Amniotic epithelial cell (primary cell): ENCODE measurements around the gene LNPEP.

Source experiments
- DNase-seq: peaks from one replicate; pipeline ENCODE4 v3.0.0-alpha.2; 2010; ENCODE audit warnings: low read depth

Gene LNPEP

DNA sequence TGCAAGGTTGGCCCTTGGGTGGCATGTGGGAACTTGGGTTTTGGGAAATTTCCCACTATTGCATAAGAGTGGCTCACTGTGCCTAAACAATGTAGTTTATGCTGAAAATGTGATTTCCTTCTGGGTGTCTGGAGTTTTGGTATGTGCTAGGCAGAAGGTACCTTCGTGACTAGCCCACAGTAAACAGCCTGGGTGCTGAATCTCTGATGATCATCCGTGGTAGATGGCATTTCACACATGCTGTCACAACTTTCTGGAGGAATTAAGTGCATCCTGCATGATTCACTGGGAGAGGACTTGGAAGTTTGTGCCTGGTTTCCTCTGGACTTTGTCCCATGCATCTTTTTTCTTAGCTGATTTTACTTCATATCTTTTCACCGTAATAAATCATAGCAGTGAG, 64.5 kb downstream of the LNPEP start:
- DNase-seq = peak; percentile 43

DNA sequence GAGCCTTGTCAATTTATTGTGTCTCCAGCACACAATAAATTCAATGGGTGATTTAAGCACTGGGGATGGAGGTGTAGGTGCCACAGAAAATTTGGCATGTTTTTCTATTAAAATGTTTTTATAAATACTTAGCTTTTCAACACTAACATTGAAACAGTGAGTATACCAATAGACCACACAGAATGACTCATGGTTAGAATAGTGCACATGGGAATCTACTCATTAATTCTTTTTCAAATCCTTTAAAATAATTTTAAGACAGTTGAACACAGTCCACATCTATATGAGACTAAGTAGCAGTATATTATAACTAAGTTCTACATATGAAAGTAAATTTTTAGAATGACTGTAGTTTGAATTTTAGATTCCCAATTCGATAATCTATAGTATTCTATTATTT, 67.1 kb downstream of the LNPEP start:
- no peak for DNase-seq

DNA sequence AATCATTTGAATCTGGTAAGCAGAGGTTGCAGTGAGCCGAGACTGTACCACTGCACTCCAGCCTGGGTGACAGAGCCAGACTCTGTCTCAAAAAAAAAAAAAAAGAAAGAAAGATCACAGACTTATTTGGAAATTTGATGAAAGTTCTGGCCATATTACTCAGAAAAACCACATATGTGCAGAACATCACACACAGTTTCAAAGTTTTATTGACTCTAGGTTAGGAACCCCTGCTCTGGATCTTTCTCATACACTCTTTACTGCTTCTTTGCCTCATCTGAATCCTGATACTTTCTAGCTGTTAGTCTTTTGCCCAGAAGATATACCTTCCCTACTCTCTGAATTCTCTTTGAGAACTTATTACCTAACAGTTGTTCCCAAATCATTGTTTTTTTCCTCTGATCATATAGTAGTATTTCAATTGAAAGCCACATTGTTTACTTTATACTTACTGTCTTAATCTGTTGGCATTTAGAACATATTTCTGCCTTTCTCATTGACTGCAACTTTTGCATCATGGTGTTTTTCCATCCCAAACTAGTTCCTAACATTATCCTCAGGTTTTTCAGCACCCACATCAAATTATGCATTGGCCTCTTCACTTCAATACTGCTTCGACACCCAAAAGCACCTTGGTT, 68.7 kb downstream of the LNPEP start:
- peak; percentile 52 for DNase-seq

DNA sequence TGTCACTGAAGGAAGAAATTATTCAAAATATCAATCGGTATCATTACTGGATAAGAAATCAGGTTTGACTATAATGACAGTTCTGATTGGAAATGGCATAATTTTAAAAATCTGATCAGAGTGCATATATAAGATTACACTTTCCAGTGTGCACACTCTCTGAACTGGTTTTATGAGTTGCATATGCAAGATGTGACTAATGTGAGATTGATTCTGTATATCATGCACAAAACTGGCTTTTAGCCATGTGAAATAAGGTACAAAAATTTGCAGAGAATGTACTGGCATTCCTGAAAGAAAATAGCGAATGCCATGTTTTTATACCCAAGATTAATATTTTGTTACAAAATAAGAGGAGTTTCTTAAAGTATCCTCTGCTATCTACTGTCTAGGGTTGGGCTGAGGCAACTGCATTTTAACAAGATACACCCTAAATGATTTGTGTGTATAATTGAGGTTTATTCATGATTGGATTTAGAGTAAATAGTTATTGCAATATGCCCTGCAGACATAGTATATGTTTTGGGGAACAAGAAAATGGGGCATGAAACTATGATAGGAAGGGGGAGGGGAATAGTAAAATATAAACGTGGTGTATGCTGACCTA, 70.7 kb downstream of the LNPEP start:
- peak; percentile 27 for DNase-seq

DNA sequence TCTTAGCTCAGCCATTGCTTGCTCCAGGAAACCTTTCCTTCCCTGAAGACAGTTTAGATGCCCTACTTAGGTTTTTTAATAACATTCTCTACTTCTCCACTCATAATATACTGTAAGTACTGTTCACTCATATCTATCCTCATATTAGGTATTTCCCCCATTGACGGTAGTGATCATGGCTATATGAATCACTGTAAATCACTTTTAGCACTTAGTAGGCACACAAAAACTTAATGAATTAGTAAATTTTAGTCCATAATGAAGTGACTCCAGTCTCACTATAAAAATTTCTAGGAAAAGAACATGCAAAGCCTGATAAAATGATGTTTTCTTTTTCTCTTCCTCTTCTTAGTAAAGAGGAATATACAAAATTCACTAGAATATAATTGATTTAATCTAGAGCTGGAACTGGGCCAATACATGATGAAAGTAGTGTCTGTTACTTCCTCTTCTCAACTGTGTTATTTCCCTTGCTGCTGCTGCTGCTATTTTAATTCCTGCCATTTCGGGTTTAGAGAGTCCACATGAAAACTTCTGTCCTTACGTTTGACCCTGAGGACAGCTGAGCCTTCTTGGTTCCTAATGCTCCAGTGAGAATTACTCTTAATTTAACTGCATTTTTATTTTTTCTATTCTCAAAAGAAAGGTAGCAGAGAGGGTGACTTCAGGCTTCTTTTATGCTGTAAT, 73.5 kb downstream of the LNPEP start:
- peak; percentile 20 for DNase-seq

DNA sequence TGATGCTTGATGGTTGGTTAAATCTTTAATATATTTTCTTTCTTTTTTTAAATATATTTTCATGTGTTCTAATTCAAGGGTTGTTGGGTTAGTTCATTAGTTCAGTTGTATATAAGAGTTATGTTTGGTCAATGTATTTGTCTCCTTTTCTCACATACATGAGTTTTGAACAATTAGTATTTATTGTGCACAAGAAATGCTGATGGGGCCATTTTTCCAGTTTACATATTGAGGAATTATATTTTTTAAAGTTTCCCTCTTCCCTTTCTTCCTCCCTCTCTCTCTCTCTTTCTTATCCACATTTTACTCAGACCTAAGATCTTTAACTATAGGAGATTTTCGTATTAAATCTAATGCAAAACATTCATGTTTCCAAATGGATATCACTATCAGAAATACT, 74.0 kb downstream of the LNPEP start:
- DNase-seq = no peak

DNA sequence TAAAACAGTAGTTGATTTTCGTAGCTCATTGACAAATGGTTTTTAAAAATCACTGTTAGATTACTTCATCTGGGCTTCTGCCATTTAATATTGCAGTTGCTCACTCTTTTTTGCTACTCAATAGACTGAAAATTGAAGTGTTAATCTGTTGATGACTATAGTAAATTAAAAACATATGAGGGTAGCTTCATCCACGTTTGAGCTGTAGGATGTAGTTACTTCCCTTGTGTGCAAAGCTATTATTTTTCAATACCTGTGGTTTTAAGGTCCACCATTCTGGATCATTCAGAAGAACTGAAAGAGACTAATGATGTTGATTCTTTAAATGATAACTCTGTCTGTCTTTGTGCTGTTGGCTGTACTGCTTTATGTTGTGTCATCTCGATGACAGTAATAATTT, 74.7 kb downstream of the LNPEP start:
- no peak for DNase-seq

DNA sequence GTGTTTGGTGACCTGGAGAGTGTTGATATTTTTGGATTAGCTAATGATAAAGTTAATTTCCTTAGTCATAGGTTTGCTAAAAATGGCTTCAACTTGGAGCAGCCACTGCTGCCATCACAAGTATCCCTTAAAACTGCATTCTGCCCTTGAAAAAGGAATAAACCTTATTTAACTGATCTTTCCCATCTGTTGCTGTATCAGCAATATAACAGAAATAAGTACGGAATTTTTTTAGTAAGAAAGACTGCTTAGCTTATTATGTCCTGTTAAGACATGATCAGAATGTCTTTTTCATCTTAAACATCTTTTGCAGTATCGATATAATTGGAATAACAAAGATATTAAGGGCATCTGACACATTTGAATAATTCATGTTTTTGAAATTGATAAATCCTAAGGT, 75.7 kb downstream of the LNPEP start:
- DNase-seq = no peak

DNA sequence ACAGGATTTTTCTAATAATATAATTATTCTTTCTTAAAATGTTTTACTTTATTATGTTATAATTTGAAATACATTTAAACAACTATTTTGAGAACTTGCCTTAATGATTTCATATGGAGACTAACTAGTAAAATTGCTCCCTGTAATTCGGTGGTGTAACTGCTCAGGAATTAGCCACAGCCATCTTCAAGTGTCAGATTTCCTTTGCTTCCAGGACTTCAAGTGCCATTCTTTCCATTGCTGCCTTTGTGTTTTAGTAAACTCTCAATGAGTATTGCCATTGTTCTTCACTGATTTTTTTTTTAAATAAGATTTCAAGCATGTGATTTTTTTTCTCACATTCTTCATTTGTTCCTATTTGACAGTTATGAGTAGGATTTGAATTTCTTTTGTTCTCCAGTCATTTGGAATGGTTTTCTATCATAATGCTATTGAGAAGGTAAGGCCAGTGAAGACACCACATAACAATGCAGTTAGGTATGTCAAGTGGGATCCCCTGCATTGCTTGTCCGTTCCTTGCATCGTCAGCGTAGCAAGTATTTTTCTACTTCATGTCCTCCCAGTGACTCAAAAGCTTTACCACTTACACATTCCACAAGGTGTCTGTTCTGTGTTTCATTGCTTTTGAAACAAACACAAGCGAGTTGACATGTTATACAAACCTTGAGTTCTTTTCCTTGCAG, 83.7 kb downstream of the LNPEP start:
- DNase-seq = peak; percentile 92

DNA sequence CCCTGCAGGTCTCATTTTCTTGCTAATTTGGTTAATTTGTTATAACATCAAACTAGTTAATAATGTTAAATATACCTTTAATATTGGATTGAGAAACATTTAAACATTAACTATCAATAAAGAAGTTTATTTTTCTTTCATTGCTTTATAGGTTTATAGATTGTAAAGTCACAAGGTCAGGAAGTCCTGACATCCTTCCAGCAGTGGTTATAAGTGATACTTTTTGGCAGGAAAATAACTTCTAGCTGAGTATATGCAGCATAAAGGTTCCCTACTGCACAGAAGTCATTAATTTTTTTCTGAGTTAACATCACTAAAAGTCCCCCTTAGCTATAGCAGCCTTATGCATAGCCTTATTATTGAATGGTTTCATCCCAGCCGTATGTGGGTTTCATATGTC, 85.5 kb downstream of the LNPEP start:
- no peak for DNase-seq

DNA sequence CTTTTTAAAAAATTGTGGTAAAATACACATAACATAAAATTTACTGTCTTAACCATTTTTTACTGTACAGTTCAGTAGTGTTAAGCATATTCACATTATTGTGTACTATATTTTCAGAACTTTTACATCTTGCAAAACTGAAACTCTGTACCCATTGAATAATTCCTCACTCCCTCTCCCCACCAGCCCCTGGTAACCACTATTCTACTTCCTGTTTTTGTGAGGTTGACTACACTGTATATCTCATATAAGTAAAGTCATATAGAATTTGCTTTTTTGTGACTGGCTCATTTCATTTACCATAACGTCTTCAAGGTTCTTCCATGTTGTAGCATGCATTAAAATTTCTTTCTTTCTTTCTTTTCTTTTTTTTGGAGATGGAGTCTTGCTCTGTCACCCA, 87.0 kb downstream of the LNPEP start:
- no peak for DNase-seq

DNA sequence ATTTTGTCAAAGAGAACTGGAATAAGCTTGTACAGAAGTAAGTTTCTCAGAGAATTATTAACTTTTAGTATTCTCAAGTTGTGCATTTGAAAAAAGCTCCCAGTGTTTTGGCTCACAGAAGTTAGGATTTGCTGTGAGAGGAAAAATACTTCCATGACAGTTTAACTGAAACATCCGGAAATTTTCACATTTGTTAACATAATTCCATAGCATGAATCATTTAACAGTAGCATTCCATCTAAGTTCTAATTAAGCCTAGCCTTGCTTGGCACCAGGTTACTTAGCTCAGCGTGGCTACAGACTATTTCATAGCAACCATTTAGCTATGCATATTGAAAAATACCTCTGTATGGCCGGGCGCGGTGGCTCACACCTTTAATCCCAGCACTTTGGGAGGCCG, 90.8 kb downstream of the LNPEP start:
- no peak for DNase-seq

DNA sequence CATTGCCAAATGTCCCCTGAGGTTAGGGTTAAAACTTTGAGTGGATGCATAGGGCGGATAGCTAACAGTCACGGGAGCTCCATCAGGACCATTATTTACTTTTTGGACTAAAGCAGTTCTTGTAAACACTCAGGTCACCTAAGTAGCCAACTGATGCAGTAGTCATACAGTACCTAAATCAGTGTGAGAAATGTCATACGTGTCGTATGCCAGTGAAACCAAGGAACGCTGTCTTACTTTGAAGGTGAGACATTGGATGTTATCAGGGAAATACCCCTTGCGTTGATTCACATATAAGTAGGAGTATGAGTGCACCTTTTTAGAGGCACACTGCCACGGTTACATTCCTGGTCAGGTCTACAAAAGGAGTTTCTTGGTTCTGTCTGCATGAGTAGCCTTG, 101.9 kb downstream of the LNPEP start:
- no peak for DNase-seq

DNA sequence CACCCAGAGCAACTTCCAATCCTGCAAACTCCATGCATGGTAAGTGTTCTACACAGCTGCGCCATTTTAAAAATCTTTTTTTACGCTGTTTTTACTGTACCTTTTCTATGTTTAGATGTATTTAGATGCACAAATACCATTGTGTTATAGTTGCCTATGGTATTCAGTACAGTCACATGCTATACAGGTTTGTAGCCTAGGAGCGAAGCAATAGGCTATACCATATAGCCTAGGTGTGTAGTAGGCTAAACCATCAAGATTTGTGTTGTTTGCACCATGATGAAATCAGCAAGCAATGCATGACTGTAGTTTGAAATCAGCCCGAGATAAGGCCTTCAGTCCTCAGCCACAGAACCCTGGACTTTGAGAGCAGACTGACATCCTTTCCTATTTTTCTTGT, 105.4 kb downstream of the LNPEP start:
- DNase-seq = no peak

DNA sequence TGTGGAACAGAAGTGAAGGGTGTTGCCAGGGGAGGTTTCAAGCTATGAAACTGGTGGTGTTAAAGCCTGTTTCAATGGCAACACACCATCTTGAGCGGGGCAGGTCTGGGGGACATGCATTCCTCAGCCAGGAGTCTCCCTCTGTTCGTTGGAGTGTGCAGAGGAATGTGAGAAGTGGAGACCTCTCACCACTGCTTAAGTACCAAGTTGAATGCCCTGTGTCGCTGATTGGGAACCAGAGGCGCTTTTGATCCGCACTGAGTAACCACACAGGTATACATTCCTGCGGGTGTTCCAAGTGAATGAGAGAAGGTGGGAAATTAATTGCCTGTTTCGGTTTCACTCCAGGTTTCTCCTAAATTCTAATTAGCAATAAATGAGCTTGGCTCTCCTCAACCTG, 107.1 kb downstream of the LNPEP start:
- no peak for DNase-seq

DNA sequence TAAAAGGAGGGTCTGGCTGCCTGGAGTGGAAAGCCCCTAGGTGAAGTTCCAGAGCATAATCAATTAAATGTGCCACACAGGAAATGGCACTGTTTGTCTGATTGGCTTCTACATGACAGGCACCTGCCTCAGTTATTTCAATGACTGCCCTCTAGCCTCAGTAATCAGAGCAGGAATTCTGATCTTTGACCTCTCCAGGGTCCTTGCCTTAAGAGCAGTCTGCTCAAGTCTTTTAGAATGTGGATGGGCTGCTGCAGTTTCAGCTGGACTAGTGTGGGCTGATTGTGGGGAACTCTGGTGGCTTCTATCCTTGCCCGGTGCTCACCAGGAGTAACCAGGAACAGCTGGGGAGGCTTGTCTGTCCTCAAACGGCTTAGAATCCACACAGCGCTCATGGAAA, 107.6 kb downstream of the LNPEP start:
- DNase-seq = no peak

DNA sequence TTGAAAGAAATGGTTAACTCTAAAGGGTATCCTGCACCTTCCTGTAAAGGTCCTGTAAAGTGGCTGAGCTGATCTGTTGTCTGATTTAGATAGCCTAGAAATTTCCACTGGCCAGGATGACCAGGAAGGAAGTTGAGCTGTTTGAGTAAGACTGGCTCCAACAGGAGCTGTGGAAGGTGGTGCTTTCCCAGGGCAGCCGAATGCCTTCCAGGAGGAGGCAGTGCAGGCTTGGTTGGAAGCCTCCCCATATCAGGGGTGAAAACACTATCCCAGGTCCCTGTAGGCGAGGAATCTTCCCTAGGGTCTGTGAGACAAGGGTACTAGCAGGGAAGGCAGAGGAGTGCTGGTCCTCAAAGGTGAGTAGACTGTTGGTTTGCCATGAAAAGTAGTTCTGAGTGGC, 108.2 kb downstream of the LNPEP start:
- DNase-seq = peak; percentile 16

DNA sequence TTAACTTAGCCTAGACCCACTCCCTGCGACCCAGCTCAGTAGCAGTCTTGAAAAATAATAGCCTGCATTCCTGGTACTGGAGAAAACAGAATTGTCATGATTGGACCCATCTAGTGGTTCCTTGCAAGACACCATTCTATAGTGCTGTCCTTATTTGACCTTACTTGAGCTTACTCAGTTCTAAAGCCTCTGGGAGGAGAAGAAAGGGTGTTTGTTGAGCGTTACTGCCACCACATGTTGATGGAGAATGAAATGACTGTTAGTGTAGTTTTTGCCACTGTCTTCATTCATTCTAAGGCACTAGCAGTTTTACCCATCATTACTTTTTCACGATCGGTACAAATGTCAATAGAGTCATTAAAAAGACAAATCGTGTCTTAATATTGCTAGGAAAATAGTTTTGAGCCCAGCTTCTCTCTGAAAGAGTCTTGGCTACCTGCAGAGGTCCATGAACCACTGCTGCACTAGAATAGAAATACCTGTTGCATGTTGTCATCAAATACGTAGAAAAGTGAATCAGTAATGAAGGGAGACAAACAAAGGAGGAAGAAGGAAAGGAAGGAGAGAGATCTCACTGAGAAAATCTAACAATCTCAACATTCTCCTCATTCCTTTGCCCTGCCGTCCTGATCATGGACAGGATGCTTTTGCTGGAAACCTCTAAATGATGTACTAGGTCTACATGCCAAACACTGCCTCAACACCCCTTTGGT, 110.5 kb downstream of the LNPEP start:
- peak; percentile 40 for DNase-seq

DNA sequence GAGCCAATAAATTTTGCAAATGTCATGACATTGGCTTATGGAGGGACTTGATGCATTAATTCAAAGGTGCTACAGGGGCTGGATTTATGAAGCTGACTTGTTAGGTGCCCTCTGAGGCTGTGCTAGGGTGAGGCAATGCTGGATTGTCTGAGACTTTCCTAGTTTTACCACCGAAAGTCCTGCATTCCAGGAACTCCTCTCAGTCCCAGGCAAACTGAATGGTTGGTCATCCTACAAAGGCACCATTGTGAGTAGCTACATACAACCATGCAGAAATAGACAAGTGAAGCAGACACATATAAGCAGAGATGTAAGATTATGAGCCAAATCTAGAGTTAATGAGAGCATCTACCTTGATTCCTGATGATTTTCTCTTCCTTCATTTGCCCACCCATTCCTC, 111.2 kb downstream of the LNPEP start:
- no peak for DNase-seq

DNA sequence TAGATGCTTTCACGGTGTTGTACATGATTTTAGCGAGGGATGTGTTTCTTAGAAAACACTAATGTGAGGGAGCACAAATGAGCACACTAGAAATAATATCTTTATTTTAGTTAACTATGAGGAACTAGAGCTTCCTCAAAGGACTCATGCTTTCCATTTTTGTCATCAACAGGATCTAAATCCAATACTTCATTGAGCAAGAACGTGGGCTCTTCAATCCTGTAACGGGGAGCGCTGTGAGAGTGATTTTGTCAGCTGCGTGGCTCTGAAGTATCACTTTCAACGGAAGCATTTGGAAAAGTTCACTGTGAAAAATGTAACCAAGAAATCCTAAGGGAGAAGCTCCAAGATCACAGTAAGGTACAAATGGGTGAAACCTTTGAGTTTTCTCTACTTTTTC, 113.3 kb downstream of the LNPEP start:
- no peak for DNase-seq

DNA sequence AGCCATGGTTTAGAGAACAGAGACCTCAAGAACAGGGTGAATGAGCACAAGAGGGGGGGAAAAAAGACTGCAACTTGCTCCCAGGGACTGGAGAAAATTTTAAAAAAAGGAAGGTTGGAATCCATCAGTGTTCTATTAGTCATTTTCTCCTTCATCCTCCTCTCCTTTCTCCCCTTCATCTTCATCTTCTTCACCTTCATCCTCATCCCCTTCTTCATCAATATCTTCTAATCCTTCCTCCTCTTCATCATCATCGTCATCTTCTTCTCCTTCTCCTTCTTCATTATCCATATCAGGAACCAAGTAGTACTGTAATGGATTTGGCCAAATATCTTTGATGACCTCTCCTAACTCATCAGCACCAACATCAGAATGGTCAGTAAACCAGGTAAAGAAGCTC, 120.4 kb downstream of the LNPEP start:
- no peak for DNase-seq

DNA sequence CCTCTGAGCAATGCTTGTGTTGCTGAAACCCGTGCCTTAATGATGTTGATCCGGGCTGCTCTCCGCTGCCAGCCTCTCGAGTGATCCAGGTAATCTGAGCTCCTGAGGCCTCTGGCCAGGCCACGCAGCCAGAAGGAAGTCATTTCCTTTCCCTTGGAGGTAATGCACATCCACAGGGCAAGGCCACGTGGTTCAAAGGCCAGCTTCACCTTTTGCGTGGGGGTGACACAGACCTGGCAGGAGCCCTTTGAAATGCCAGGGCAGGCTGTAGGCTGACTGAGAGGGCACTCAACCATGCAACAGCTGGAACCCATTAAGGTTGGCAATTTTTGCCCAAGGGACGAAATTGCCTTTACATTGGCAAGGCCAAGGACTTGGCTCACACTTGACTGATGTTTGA, 126.2 kb downstream of the LNPEP start:
- no peak for DNase-seq

DNA sequence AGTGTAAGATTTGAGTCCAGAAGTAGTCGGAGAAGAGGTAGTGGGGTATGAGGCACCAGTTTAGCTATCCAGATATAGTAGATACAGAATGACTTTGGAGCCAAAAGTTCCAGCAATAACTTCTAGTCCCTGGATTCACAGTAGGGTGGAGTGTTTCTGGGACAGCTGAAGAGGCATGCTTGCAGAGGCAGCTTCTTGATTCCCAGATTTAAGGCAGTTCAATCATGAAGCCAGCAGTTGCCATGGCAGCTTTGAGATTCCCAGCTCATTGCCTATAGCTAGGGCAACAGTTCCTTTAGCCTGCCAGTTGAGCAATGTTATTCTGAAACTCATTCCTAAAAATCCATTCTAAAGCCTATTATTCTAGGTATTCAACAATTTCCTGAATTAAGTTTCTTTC, 127.4 kb downstream of the LNPEP start:
- DNase-seq = no peak
